GF-D8 (cell line): Measurements from ENCODE around the gene ZNF444.

Source experiments
- DNase-seq: peaks from one replicate; lab custom pipeline; 2025; lab: John Stamatoyannopoulos, UW

ZNF444 gene

GRCh38 chr19:56123266-56123891 lies 17.7 kb upstream of the ZNF444 start:
- no peak for DNase-seq

GRCh38 chr19:56124578-56124977 lies 16.5 kb upstream of the ZNF444 start:
- no peak for DNase-seq

- no peak for DNase-seq
Measured at GRCh38 chr19:56125806-56126590, 15.1 kb upstream of the ZNF444 start.

GRCh38 chr19:56126983-56127780 lies 13.9 kb upstream of the ZNF444 start:
- no peak for DNase-seq

- no peak for DNase-seq
Measured at GRCh38 chr19:56130006-56130405, 11.1 kb upstream of the ZNF444 start.

GRCh38 chr19:56131651-56132050 lies 9.4 kb upstream of the ZNF444 start:
- no peak for DNase-seq

- no peak for DNase-seq
Measured at GRCh38 chr19:56132316-56132822, 8.7 kb upstream of the ZNF444 start.

- no peak for DNase-seq
Measured at GRCh38 chr19:56133858-56134653, 7.0 kb upstream of the ZNF444 start.

- DNase-seq: no peak
Measured at GRCh38 chr19:56134654-56134921, 6.5 kb upstream of the ZNF444 start.

- DNase-seq: no peak
Measured at GRCh38 chr19:56136362-56136761, 4.7 kb upstream of the ZNF444 start.

- no peak for DNase-seq
Measured at GRCh38 chr19:56137405-56137804, 3.7 kb upstream of the ZNF444 start.

GRCh38 chr19:56138069-56138468 lies 3.0 kb upstream of the ZNF444 start:
- no peak for DNase-seq

GRCh38 chr19:56139847-56140582 lies 1.1 kb upstream of the ZNF444 start:
- DNase-seq: no peak

GRCh38 chr19:56141417-56141993 lies 418 bp downstream of the ZNF444 start:
- no peak for DNase-seq

- DNase-seq: no peak
Measured at GRCh38 chr19:56142087-56142787, 1.1 kb downstream of the ZNF444 start.

- no peak for DNase-seq
Measured at GRCh38 chr19:56142897-56143434, 1.9 kb downstream of the ZNF444 start.

- DNase-seq: no peak
Measured at GRCh38 chr19:56144376-56144775, 3.3 kb downstream of the ZNF444 start.

GRCh38 chr19:56144831-56145230 lies 3.7 kb downstream of the ZNF444 start:
- DNase-seq: no peak

GRCh38 chr19:56145698-56146097 lies 4.6 kb downstream of the ZNF444 start:
- DNase-seq: no peak

GRCh38 chr19:56146904-56147303 lies 5.8 kb downstream of the ZNF444 start:
- DNase-seq: no peak
